SU-DHL-6 (cell line): ENCODE results near the gene POLD3.

Source experiments
- H2AFZ ChIP-seq: fragments of 200-600 bp; sonication (generic); 2 replicates; pipeline ENCODE4 v1.6.1; 2014; ENCODE audit warnings: low read depth, mild to moderate bottlenecking, moderate library complexity, mixed read lengths, antibody characterized with exemption, low read length; ENCODE audit not compliant: severe bottlenecking
- H3F3A ChIP-seq: fragments of 200-600 bp; shearing (Covaris generic); 2 replicates; pipeline ENCODE4 v1.6.0; 2016; ENCODE audit warnings: antibody characterized with exemption, mild to moderate bottlenecking; ENCODE audit not compliant: insufficient read depth
- H3K27ac ChIP-seq: fragments of 200-600 bp; sonication (generic); 2 replicates; pipeline ENCODE4 v1.5.1; 2016; ENCODE audit warnings: low read depth, mild to moderate bottlenecking, low read length, moderate library complexity, mixed read lengths
- H3K27me3 ChIP-seq: fragments of 200-600 bp; sonication (generic), shearing (Covaris generic); 2 replicates; pipeline ENCODE4 v1.6.0; 2014; ENCODE audit warnings: mild to moderate bottlenecking, low read length
- H3K36me3 ChIP-seq: fragments of 200-600 bp; sonication (generic); 2 replicates; pipeline ENCODE4 v1.6.1; 2014; ENCODE audit warnings: mild to moderate bottlenecking, low read length, mixed read lengths
- H3K4me2 ChIP-seq: fragments of 300-600, 200-600 bp; shearing (Covaris generic), sonication (generic); 2 replicates; pipeline ENCODE4 v1.6.0; 2014; ENCODE audit warnings: low read length, low read depth, mild to moderate bottlenecking; ENCODE audit not compliant: poor library complexity, severe bottlenecking
- H3K4me3 ChIP-seq: fragments of 200-600 bp; sonication (generic); 2 replicates; pipeline ENCODE4 v1.5.1; 2014; ENCODE audit warnings: antibody characterized with exemption, low read length, mild to moderate bottlenecking, mixed read lengths; ENCODE audit not compliant: insufficient read depth, poor library complexity, severe bottlenecking
- H3K79me2 ChIP-seq: fragments of 200-600 bp; sonication (generic); 2 replicates; pipeline ENCODE4 v1.6.1; 2014; ENCODE audit warnings: mild to moderate bottlenecking, low read length, moderate library complexity; ENCODE audit not compliant: insufficient read depth
- H3K9ac ChIP-seq: fragments of 200-600 bp; sonication (generic); 2 replicates; pipeline ENCODE4 v1.7.0; 2014; ENCODE audit warnings: mild to moderate bottlenecking, low read length
- H3K9me2 ChIP-seq: fragments of 200-600 bp; sonication (generic); replicated peaks from 2 replicates; pipeline ENCODE4 v1.6.1; 2014; ENCODE audit warnings: low read length; ENCODE audit not compliant: insufficient read depth
- H3K9me3 ChIP-seq: fragments of 200-600 bp; sonication (generic); 2 replicates; pipeline ENCODE4 v1.6.1; 2014; ENCODE audit warnings: low read length, mixed read lengths; ENCODE audit not compliant: insufficient read depth
- H4K20me1 ChIP-seq: fragments of 200-600 bp; sonication (generic); 2 replicates; pipeline ENCODE4 v1.6.1; 2014; ENCODE audit warnings: low read depth, mild to moderate bottlenecking, antibody characterized with exemption, low read length, moderate library complexity, mixed read lengths
- EZH2phosphoT487 ChIP-seq: fragments of 200-600 bp; sonication (generic), shearing (Covaris generic); conservative IDR thresholded peaks from 2 replicates; pipeline ENCODE4 v1.6.1; 2018; ENCODE audit warnings: mild to moderate bottlenecking, antibody characterized with exemption, low read length, moderate library complexity, mixed read lengths
- TF ChIP-seq, protein P1 (sequence below): fragments of 200-600 bp; sonication (generic); IDR thresholded peaks from one replicate; pipeline ENCODE4 v1.5.1; 2017; ENCODE audit warnings: antibody characterized with exemption, mild to moderate bottlenecking, low read length, moderate library complexity; ENCODE audit not compliant: insufficient read depth, poor library complexity, severe bottlenecking

POLD3 gene

GRCh38 chr11:74677131-74677530 lies 84.7 kb downstream of the POLD3 start:
- Histone ChIP-seq H3K36me3 (no peaks in the 10 kb centered on the region), H3K9me3 (no peaks in the 10 kb centered on the region), H3K9ac (no peak overlapping the region), H4K20me1 (no peaks in the 10 kb centered on the region), H3K4me3 (no peak overlapping the region), H3K27me3 (no peaks in the 10 kb centered on the region), H3F3A (no peaks in the 10 kb centered on the region), H3K27ac (no peak overlapping the region), H3K4me2 (no peak overlapping the region), H3K9me2 (no peaks in the 10 kb centered on the region), H3K79me2 (no peaks in the 10 kb centered on the region), H2AFZ (no peak overlapping the region)
- TF ChIP-seq EZH2phosphoT487 = no peak
- TF ChIP-seq, protein P1, sequence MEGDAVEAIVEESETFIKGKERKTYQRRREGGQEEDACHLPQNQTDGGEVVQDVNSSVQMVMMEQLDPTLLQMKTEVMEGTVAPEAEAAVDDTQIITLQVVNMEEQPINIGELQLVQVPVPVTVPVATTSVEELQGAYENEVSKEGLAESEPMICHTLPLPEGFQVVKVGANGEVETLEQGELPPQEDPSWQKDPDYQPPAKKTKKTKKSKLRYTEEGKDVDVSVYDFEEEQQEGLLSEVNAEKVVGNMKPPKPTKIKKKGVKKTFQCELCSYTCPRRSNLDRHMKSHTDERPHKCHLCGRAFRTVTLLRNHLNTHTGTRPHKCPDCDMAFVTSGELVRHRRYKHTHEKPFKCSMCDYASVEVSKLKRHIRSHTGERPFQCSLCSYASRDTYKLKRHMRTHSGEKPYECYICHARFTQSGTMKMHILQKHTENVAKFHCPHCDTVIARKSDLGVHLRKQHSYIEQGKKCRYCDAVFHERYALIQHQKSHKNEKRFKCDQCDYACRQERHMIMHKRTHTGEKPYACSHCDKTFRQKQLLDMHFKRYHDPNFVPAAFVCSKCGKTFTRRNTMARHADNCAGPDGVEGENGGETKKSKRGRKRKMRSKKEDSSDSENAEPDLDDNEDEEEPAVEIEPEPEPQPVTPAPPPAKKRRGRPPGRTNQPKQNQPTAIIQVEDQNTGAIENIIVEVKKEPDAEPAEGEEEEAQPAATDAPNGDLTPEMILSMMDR = no peak

DNA sequence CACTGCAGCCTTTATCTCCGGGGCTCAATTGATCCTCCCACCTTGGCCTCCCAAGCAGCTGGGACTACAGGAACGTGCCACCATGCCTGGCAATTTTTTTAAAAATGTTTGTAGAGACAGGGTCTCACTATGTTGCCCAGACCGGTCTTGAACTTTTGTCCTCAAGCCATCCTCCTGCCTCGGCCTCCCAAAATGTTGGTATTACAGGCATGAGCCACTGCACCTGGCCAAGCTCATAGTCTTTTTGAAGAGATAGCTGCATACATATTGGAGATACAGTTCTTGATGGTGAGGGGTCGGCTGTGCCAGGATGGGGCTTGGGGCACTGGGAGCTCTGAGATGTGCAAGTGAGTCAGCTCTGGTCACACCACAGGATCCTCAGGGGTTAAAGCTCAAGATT lies 85.7 kb downstream of the POLD3 start:
- no peak overlapping the region for H3K27ac ChIP-seq
- no peaks in the 10 kb centered on the region for H3K9me3 ChIP-seq
- H3K36me3 ChIP-seq = no peaks in the 10 kb centered on the region
- H3F3A ChIP-seq = no peaks in the 10 kb centered on the region
- no peaks in the 10 kb centered on the region for H4K20me1 ChIP-seq
- no peak overlapping the region for H3K4me2 ChIP-seq
- H3K9me2 ChIP-seq = no peaks in the 10 kb centered on the region
- no peak for TF ChIP-seq EZH2phosphoT487
- TF ChIP-seq, protein P1 = no peak
- H2AFZ ChIP-seq = no peak overlapping the region
- no peak overlapping the region for H3K9ac ChIP-seq
- no peaks in the 10 kb centered on the region for H3K27me3 ChIP-seq
- H3K4me3 ChIP-seq = no peak overlapping the region
- H3K79me2 ChIP-seq = no peaks in the 10 kb centered on the region

DNA sequence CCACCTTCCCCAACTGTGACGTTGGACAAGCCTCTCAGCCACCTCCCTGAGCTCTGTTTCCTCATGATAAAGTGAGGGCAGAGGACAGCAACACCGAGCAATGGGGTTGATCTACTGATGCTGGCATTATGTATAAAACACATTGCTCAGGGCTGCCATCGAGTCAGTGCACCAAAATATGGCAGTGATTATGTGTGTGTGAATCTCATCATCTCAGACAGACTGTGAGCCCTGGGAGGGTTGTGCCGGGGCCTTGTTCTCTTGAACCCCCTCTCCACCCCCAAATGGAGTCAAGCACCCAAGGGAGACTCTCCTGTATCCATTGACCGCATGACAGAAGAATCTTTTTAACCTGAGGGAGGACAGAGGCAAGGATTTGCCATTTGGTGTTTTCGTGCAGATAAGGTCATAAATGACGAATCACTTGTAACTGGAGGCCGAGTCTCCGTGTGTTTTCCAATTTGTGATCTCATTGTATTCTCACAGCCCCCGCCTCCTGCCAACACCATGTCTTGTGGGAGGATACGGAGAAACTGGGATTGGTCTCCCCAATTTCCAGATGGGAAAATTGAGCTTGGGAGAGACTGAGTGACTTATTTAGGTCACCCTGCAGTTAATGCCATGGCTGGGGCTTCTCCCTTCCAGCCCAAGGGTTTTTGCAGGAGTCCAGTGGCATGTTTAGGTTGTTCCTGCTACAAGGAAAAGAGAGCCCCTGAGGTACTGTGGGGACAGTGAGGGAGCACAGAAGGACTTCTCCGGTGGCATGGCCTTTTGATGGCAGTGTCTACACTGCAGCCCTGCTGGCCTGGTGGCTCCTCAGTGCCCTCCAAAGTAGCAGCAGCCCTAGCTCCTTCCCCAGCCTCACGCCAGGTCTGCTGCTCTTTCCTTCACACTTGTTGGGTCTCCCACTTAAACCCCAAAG lies 86.5 kb downstream of the POLD3 start:
- Histone ChIP-seq H3F3A (no peaks in the 10 kb centered on the region), H3K9ac (no peak overlapping the region), H3K4me3 (no peak overlapping the region), H3K79me2 (no peaks in the 10 kb centered on the region), H3K9me3 (no peaks in the 10 kb centered on the region), H2AFZ (no peak overlapping the region), H3K9me2 (no peaks in the 10 kb centered on the region), H4K20me1 (no peaks in the 10 kb centered on the region), H3K4me2 (no peak overlapping the region), H3K27me3 (no peaks in the 10 kb centered on the region), H3K27ac (no peak overlapping the region), H3K36me3 (no peaks in the 10 kb centered on the region)
- TF ChIP-seq, protein P1 = no peak
- TF ChIP-seq EZH2phosphoT487 = no peak
